Progenitor cell of endocrine pancreas (in vitro differentiated cells): ENCODE data around the gene STRADB. TPM values are rescaled to one million over a fixed set of nuclear protein-coding genes. Genes with fewer than 3 reads are reported as not detected.

Experiments used
- DNase-seq: peaks from one replicate; pipeline ENCODE4 v3.0.0; 2021; ENCODE audit warnings: low spot score; ENCODE audit not compliant: unreplicated experiment
- H3K27ac Mint-ChIP-seq: 2 replicates; pipeline ENCODE4 v1.8.0; 2021; ENCODE audit warnings: mild to moderate bottlenecking, moderate library complexity, mixed read lengths
- H3K27me3 Mint-ChIP-seq: 2 replicates; pipeline ENCODE4 v1.8.0; 2021; ENCODE audit warnings: mixed read lengths
- H3K36me3 Mint-ChIP-seq: 2 replicates; pipeline ENCODE4 v1.8.0; 2022; ENCODE audit warnings: mixed read lengths; ENCODE audit not compliant: insufficient read depth
- H3K4me1 Mint-ChIP-seq: 2 replicates; pipeline ENCODE4 v1.8.0; 2021; ENCODE audit warnings: low read depth, mixed read lengths
- H3K4me3 Mint-ChIP-seq: 2 replicates; pipeline ENCODE4 v1.8.0; 2021; ENCODE audit warnings: low read depth, mild to moderate bottlenecking, moderate library complexity, mixed read lengths
- H3K9me3 Mint-ChIP-seq: 2 replicates; pipeline ENCODE4 v1.8.0; 2021; ENCODE audit warnings: low read depth, mixed read lengths
- CTCF ChIP-seq: fragments of 200-600 bp; sonication (generic); IDR thresholded peaks from one replicate; pipeline ENCODE4 v1.5.0; 2021; ENCODE audit warnings: antibody characterized with exemption, mild to moderate bottlenecking; ENCODE audit not compliant: unreplicated experiment
- total RNA-seq: library from RNA; stranded (reverse); gene quantifications from 2 replicates; pipeline ENCODE4 v1.2.1, GENCODE V29; 2021

The STRADB gene
- total RNA-seq, 1 donor from 2014 or later = 48.2 TPM

GRCh38 chr2:201450954-201451291 is 617 bp upstream of the STRADB start:
- Mint-ChIP-seq H3K27me3 (no peaks in the 10 kb centered on the region), H3K36me3 (peaks cover 3% of the 10 kb centered on the region), H3K4me3 (peak overlapping the region; percentile 98), H3K4me1 (peaks cover 45% of the 10 kb centered on the region), H3K9me3 (no peaks in the 10 kb centered on the region), H3K27ac (peak overlapping the region; percentile 94)
- DNase-seq = no peak
- TF ChIP-seq CTCF = no peak

- Mint-ChIP-seq H3K4me1 (peaks cover 33% of the 10 kb centered on the region), H3K27ac (peak overlapping the region; percentile 97), H3K36me3 (peaks cover 3% of the 10 kb centered on the region), H3K4me3 (peak overlapping the region; percentile 84), H3K9me3 (no peaks in the 10 kb centered on the region), H3K27me3 (no peaks in the 10 kb centered on the region)
- TF ChIP-seq CTCF = no peak
- no peak for DNase-seq
Measured at GRCh38 chr2:201452058-201452921, 750 bp downstream of the STRADB start.

- peaks cover 3% of the 10 kb centered on the region for H3K36me3 Mint-ChIP-seq
- H3K9me3 Mint-ChIP-seq = no peaks in the 10 kb centered on the region
- no peaks in the 10 kb centered on the region for H3K27me3 Mint-ChIP-seq
- H3K27ac Mint-ChIP-seq = peak overlapping the region; percentile 97
- no peak for DNase-seq
- H3K4me1 Mint-ChIP-seq = peaks cover 33% of the 10 kb centered on the region
- H3K4me3 Mint-ChIP-seq = peak overlapping the region; percentile 84
- TF ChIP-seq CTCF = no peak
Measured at GRCh38 chr2:201452922-201453643, 1.5 kb downstream of the STRADB start.

GRCh38 chr2:201458381-201458780 is 6.8 kb downstream of the STRADB start:
- no peak for TF ChIP-seq CTCF
- no peak for DNase-seq
- H3K27ac Mint-ChIP-seq = peak overlapping the region; percentile 1
- H3K4me3 Mint-ChIP-seq = no peak overlapping the region
- peaks cover 31% of the 10 kb centered on the region for H3K36me3 Mint-ChIP-seq
- H3K9me3 Mint-ChIP-seq = peaks cover 16% of the 10 kb centered on the region
- no peaks in the 10 kb centered on the region for H3K27me3 Mint-ChIP-seq
- peaks cover 11% of the 10 kb centered on the region for H3K4me1 Mint-ChIP-seq

- Mint-ChIP-seq H3K4me3 (no peak overlapping the region), H3K9me3 (peaks cover 16% of the 10 kb centered on the region), H3K27me3 (no peaks in the 10 kb centered on the region), H3K36me3 (peaks cover 38% of the 10 kb centered on the region), H3K4me1 (no peaks in the 10 kb centered on the region), H3K27ac (no peak overlapping the region)
- DNase-seq = no peak
- no peak for TF ChIP-seq CTCF
Measured at GRCh38 chr2:201460532-201460931, 9.0 kb downstream of the STRADB start.
